Measurements from ENCODE around the gene CFDP1.

GRCh38 chr16:75478480-75479345 lies 45.4 kb upstream of the CFDP1 start:
- TF ChIP-seq CTCF (conservative IDR thresholded peaks at IDR 0.05; ENCODE audit: low read length), result no peak
- no peak for TF ChIP-seq EZH2phosphoT487 (IDR thresholded peaks at IDR 0.05; ENCODE audit: borderline replicate concordance)

Data from Loucy (cell line).